ENCODE data around the gene PM20D1. TPM values are rescaled to one million over a fixed set of nuclear protein-coding genes. Genes with fewer than 3 reads are reported as not detected.

PM20D1 gene
- total and polyA plus RNA-seq, 2 donors (not counting 1 experiment from before 2014, with no cell fraction given): not detected

GRCh38 chr1:205809469-205809868 lies 40.5 kb downstream of the PM20D1 start:
- Histone ChIP-seq H3K79me2 (ENCODE audit: control insufficient read depth, insufficient read depth, low read length) (peaks cover 5% of the 10 kb centered on the region), H2AFZ (ENCODE audit: low read length) (no peak overlapping the region), H3K4me2 (ENCODE audit: extremely low read depth, insufficient read depth, low read length) (no peak overlapping the region), H4K20me1 (ENCODE audit: control insufficient read depth, extremely low read depth, insufficient read depth, low read length) (no peaks in the 10 kb centered on the region), H3K27ac (ENCODE audit: insufficient read depth, low read length) (no peak overlapping the region), H3K9me3 (ENCODE audit: control insufficient read depth, insufficient read depth, low read depth, low read length) (no peaks in the 10 kb centered on the region), H3K27me3 (ENCODE audit: control insufficient read depth, insufficient read depth, low read length) (no peaks in the 10 kb centered on the region), H3K4me3 (replicated peaks in 1 of 4; ENCODE audit: control extremely low read depth in 1 of 4, insufficient read depth in 1 of 4, low read depth in 3 of 4, low read length in 4 of 4) (no peak overlapping the region), H3K4me1 (ENCODE audit: control insufficient read depth, extremely low read depth, insufficient read depth, low read length) (no peaks in the 10 kb centered on the region), H3K36me3 (ENCODE audit: control insufficient read depth, insufficient read depth, low read length) (peaks cover 2% of the 10 kb centered on the region), H3K9ac (ENCODE audit: insufficient read depth, low read length) (no peak overlapping the region)
- no peak for DNase-seq (ENCODE audit: low read depth in 2 of 2)
- no peak for TF ChIP-seq EZH2 (IDR thresholded peaks at IDR 0.05; ENCODE audit: low read length, missing control alignments)
- TF ChIP-seq, protein P1, sequence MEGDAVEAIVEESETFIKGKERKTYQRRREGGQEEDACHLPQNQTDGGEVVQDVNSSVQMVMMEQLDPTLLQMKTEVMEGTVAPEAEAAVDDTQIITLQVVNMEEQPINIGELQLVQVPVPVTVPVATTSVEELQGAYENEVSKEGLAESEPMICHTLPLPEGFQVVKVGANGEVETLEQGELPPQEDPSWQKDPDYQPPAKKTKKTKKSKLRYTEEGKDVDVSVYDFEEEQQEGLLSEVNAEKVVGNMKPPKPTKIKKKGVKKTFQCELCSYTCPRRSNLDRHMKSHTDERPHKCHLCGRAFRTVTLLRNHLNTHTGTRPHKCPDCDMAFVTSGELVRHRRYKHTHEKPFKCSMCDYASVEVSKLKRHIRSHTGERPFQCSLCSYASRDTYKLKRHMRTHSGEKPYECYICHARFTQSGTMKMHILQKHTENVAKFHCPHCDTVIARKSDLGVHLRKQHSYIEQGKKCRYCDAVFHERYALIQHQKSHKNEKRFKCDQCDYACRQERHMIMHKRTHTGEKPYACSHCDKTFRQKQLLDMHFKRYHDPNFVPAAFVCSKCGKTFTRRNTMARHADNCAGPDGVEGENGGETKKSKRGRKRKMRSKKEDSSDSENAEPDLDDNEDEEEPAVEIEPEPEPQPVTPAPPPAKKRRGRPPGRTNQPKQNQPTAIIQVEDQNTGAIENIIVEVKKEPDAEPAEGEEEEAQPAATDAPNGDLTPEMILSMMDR (conservative IDR thresholded peaks at IDR 0.05 in 1 of 2, IDR thresholded peaks at IDR 0.05 in 1 of 2; ENCODE audit: low read depth in 1 of 2, low read length in 2 of 2): no peak

GRCh38 chr1:205805082-205805711 lies 44.7 kb downstream of the PM20D1 start:
- no peak for TF ChIP-seq EZH2 (IDR thresholded peaks at IDR 0.05; ENCODE audit: low read length, missing control alignments)
- DNase-seq (ENCODE audit: low read depth in 2 of 2): peak in 1 of 2 donors; percentile 20
- Histone ChIP-seq H2AFZ (ENCODE audit: low read length) (no peak overlapping the region), H3K4me1 (ENCODE audit: control insufficient read depth, extremely low read depth, insufficient read depth, low read length) (no peaks in the 10 kb centered on the region), H3K27me3 (ENCODE audit: control insufficient read depth, insufficient read depth, low read length) (no peaks in the 10 kb centered on the region), H3K79me2 (ENCODE audit: control insufficient read depth, insufficient read depth, low read length) (no peaks in the 10 kb centered on the region), H3K4me3 (replicated peaks in 1 of 4; ENCODE audit: control extremely low read depth in 1 of 4, insufficient read depth in 1 of 4, low read depth in 3 of 4, low read length in 4 of 4) (no peak overlapping the region), H3K9ac (ENCODE audit: insufficient read depth, low read length) (no peak overlapping the region), H4K20me1 (ENCODE audit: control insufficient read depth, extremely low read depth, insufficient read depth, low read length) (no peaks in the 10 kb centered on the region), H3K4me2 (ENCODE audit: extremely low read depth, insufficient read depth, low read length) (no peak overlapping the region), H3K27ac (ENCODE audit: insufficient read depth, low read length) (no peak overlapping the region), H3K36me3 (ENCODE audit: control insufficient read depth, insufficient read depth, low read length) (peaks cover 2% of the 10 kb centered on the region), H3K9me3 (ENCODE audit: control insufficient read depth, insufficient read depth, low read depth, low read length) (no peaks in the 10 kb centered on the region)

DNA sequence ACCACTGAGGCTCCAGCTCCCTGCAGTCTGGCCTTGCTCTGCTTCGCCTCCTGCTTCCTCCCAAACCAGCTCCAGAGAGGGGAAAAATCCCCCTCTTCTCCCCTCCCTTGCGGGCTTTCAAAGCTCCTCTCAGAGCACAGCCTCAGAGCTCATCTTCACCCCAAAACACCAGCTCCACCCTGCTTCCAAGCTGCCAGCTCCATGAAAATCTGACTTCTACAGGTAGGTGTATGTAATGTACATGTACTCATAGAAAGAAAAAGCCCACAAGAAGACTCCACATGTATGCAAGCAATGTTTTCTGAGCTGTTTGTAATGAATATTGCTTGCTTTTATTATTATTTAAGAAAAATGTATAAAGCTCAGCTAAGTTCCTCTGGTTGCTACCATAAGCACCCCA lies 45.3 kb downstream of the PM20D1 start:
- Histone ChIP-seq H3K79me2 (ENCODE audit: control insufficient read depth, insufficient read depth, low read length) (no peaks in the 10 kb centered on the region), H3K4me1 (ENCODE audit: control insufficient read depth, extremely low read depth, insufficient read depth, low read length) (no peaks in the 10 kb centered on the region), H3K9me3 (ENCODE audit: control insufficient read depth, insufficient read depth, low read depth, low read length) (no peaks in the 10 kb centered on the region), H3K27me3 (ENCODE audit: control insufficient read depth, insufficient read depth, low read length) (no peaks in the 10 kb centered on the region), H4K20me1 (ENCODE audit: control insufficient read depth, extremely low read depth, insufficient read depth, low read length) (no peaks in the 10 kb centered on the region), H3K9ac (ENCODE audit: insufficient read depth, low read length) (no peak overlapping the region), H3K27ac (ENCODE audit: insufficient read depth, low read length) (no peak overlapping the region), H2AFZ (ENCODE audit: low read length) (no peak overlapping the region), H3K4me2 (ENCODE audit: extremely low read depth, insufficient read depth, low read length) (no peak overlapping the region), H3K36me3 (ENCODE audit: control insufficient read depth, insufficient read depth, low read length) (no peaks in the 10 kb centered on the region), H3K4me3 (replicated peaks in 1 of 4; ENCODE audit: control extremely low read depth in 1 of 4, insufficient read depth in 1 of 4, low read depth in 3 of 4, low read length in 4 of 4) (no peak overlapping the region)
- TF ChIP-seq, protein P1 (conservative IDR thresholded peaks at IDR 0.05 in 1 of 2, IDR thresholded peaks at IDR 0.05 in 1 of 2; ENCODE audit: low read depth in 1 of 2, low read length in 2 of 2): no peak
- TF ChIP-seq EZH2 (IDR thresholded peaks at IDR 0.05; ENCODE audit: low read length, missing control alignments): no peak
- no peak for DNase-seq (ENCODE audit: low read depth in 2 of 2)
